NCI-H2227 treated with DMSO at 0.1 percent for 48 hours (cell line): ENCODE results near the gene SERPIND1.
A peak's percentile ranks its signal among the peaks of the same experiment; 100 is the strongest.
"Not testable (repeated sequence)": the region's sequence is repeated elsewhere in the genome, so short reads cannot be mapped to it uniquely, and the experiment has no call there.

Experiments
- DNase-seq: peaks from one replicate; lab custom pipeline; 2025; lab: John Stamatoyannopoulos, UW

The SERPIND1 gene, protein sequence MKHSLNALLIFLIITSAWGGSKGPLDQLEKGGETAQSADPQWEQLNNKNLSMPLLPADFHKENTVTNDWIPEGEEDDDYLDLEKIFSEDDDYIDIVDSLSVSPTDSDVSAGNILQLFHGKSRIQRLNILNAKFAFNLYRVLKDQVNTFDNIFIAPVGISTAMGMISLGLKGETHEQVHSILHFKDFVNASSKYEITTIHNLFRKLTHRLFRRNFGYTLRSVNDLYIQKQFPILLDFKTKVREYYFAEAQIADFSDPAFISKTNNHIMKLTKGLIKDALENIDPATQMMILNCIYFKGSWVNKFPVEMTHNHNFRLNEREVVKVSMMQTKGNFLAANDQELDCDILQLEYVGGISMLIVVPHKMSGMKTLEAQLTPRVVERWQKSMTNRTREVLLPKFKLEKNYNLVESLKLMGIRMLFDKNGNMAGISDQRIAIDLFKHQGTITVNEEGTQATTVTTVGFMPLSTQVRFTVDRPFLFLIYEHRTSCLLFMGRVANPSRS

DNA sequence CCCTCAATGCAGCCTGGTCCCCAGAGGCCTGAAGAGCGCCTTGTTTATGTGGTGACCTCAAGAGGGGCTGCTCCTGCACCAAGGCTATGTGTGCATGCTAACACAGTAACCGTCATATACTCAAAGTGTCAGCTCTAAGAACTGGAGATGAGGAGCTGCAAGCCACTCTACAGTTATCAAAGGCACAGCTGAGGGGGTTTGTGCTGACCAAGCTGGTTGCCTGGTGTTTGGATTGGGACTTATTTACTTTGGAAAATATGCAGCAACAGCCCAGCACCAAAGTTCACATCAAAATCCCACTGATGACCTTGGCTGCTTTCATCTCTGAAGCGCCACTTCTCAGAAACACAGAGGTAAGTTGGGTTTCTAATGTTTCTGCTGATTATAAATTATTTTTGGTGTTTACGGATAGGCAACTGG, at the start of gene SERPIND1:
TSS of gene SERPIND1 (plus strand) at position 321 of the 420 bp plus-strand sequence. CDS start 5,200 bp downstream, outside the sequence.
- DNase-seq, result no peak

DNA sequence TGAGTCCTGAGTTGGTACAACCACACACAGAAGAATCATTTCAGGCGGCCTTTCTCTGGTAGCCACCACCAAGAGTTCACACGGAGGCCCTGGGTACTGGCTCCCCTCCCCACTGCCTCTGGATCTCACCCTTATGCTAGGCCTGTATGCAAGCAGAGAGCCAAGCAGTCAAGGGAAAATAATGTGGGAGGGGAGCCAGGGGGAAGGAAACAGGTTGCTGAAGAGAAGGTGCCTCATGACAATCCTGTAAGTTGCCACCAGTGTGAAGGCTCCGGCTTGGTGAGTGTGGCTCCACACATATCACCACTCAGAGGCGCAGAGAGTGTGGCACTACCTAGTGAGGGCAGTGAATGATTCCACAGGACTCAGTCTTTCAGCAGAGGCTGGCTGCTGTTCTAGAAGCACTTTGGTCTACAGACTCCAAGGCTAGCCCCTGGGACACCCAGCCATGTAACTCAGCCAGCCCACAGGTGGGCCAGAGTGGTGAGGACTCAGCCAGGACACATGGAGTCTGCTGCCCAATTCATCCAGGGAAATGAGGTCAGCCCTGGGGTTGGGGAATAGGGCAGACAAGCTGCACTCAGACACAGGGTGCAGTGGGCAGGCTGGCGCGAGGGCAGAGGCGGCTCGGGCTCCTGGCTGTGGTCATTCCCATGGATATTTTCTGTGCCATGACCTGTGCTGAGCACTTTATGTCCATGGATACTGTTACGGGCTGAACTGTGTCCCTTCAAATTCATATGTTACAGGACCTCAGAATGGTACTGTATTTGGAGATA, 49.0 kb upstream of the SERPIND1 start:
- DNase-seq, result no peak

- no peak for DNase-seq
These were observed 47.8 kb upstream of the SERPIND1 start for GRCh38 chr22:20725987-20726558.

DNA sequence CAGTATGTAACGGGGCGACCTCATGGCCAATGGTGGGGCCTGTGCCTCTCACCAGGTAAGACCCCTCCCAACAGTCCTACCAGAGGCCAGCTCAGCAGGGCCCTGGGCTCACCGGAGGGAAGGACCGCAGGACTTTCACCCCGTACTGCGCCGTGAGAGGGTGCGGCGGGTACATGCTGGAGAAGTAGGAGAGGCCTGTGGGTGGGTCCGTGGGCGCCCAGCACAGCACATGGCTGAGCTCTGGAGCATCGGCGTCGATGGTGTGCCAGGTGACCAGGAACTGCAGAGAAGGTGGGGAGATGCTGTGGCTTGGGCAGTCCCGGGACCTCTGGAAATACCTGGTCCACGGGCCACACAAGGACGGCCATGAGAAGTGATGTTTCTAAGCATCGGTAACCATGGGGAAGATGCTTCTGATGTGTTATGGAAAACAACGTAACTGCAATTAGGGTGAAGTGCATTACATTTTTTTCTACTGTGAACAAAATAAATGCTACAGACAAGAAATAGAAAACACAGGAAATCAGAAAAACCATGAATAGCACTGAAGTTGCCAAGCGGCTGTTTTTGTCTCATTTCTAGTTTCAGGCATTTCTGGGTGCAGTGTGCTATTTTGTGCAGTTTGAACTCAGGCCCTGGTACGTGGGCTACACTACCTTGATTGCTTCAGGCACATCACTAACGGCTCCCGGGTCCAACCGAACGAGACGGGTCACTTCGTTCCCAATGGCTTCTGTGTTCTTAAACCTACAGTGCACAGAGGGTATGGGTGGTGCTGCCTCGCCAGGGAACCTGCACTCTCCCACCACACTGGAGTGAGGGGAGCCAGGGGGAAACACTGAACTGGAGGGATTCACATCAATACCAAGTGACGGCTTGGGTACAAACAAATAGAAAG, 46.5 kb upstream of the SERPIND1 start:
- DNase-seq, result no peak

GRCh38 chr22:20728523-20729190, 45.3 kb upstream of the SERPIND1 start:
- DNase-seq, result no peak

DNA sequence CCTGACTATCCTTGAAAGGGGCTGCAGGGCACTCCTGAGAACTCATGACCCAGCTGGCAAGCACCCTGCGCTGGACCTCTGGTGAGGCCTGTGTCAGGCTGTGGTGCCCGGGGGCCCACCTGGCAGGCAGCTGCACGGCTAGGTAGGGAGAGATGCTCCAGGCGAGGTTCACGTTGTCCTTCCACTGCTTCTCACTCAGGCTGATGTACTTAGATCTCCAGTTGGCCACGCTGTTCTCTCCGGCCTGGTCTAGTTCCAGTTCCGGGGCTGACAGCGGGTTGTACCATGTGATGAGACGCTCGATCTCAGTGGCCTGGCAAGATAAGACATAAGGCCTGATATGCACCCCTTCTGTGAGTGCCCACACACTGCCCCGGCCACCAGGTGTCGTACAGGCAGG, 44.7 kb upstream of the SERPIND1 start:
- DNase-seq, result no peak

DNA sequence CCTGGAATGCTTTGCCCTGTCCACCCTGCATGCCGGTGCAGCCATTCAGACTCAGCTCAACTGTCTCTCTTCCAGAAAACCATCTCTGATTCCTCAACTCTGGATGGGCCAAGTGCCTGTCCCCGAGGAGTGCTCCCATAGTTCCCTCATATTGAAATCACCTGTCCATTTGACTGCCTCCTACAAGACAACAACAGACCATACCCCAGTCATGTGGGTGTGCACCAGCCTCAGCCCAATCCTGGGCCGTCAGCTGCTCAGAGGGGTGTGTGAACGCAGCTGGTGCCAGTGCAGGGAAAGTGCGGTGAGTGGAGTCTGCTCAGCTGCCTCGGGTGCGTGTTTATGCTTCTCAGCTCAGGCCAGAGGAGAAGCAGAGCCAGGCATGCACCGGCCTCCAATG, 41.5 kb upstream of the SERPIND1 start:
- not testable (repeated sequence) for DNase-seq

GRCh38 chr22:20735356-20736162, 38.4 kb upstream of the SERPIND1 start:
- not testable (repeated sequence) for DNase-seq

GRCh38 chr22:20736891-20737290, 37.0 kb upstream of the SERPIND1 start:
- DNase-seq, result not testable (repeated sequence)

DNA sequence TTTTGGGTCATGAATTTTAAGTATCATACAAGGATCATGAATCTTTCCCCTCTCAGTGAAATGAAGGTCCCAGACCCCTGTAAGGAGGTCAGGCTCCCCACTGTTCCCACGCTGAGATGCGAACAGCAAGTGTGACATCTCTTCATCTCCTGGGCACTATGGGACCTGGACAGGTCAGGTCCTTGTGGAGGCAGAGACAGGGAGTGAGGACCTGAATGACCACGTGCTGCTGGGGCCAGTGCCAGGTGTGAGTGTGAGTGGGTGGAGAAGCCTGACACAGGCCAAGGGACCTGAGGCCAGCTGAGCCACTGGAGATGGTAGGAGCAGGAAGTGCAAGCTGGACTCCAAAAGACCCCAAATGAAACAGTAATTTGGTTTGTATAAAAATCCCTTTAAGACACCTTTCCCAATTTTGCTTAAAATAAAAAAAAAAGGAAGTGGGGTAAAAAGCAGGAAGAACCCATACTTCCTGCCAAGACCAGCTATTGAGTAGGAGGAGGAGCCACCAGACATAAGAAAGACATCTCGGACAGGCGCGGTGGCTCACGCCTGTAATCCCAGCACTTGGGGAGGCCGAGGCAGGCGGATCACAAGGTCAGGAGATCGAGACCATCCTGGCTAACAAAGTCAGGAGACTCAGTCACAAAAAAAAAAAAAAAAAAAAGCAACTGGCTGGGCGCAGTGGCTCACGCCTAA, 35.4 kb upstream of the SERPIND1 start:
- no peak for DNase-seq

- no peak for DNase-seq
These were observed 33.5 kb upstream of the SERPIND1 start for GRCh38 chr22:20740222-20740951.

DNA sequence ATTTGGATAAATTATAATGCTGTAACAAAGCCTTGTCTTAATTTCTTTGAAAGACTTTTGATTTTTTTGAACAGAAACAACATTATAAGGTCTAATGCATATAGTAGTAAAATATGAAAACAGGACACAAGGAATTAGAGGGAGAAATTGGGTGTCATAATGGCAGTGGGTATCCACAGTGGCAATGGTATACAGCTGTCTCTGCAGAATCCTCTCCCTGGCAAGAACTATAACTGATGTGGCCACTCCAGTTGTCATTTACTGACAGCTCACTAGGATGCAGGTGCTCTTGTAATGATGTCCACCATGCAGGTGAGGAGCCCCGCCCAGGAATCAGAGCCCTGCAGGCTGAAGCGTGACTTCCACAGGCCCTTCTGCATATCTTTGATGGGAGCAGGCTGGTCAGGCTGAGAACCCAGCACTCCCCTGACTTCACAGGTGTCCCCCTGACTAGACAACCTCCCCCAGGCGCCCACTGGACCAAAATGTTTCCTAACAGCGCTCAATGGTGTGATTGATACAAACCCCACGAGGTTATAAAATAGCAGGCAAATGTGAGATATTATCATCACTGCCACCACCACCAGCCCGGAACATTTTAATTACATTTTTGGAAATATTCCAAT, 32.8 kb upstream of the SERPIND1 start:
- no peak for DNase-seq

- DNase-seq, result peak; percentile 14
These were observed 32.0 kb upstream of the SERPIND1 start for GRCh38 chr22:20741634-20742581.

DNA sequence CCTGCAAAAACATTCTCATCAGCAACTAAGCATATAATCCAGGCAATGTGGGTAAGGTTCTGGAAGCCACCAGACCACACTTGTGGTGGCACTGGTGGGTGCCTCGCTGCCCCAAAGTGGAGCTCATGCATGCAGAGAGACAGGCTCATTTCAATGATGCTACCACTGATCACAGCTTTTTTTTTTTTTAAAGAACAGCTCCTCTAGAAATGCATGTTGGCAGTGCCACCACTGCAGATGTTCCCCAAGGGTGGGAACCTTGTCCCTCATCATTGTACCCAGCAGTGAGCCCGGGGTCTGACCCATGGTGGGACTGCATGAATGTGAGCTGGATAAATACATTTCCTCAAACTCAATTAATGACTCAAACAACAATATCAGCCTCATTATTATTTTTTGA, 31.1 kb upstream of the SERPIND1 start:
- no peak for DNase-seq

DNA sequence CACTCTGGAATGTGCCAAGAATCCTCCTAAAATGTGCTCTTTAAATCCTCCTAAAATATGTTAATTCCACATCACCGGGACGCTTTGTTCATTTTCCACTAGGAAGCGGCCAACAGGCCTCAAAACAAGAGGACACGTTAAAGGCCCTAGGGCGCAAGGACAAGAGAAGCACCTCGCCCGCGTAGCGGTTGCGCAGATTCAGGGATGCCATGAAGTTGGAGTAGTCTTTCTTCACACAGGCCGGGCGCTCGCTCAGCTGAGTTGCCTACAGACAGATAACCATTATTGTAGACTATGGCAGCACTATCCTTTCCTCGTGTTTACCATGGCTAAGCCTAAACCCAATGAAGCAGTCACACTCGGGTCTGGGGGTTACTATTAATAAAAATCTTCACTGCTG, 29.5 kb upstream of the SERPIND1 start:
- DNase-seq, result no peak

GRCh38 chr22:20745119-20745518, 28.8 kb upstream of the SERPIND1 start:
- DNase-seq, result no peak
